Muscle layer of colon (tissue), 2 donors: Measurements from ENCODE around the gene PAN2.
A peak's percentile ranks its signal among the peaks of the same experiment; 100 is the strongest.

Source experiments
- H3K27ac ChIP-seq: one replicate; pipeline ENCODE4 v1.7.0; 2013; ENCODE audit warnings: low read depth, mild to moderate bottlenecking, low read length, moderate library complexity
- H3K27me3 ChIP-seq, 2 donors: one replicate each; pipeline ENCODE4 v1.7.0; 2013; ENCODE audit warnings: low read length in 2 of 2, mild to moderate bottlenecking in 2 of 2; ENCODE audit not compliant: insufficient read depth in 2 of 2, control insufficient read depth in 1 of 2
- H3K36me3 ChIP-seq: one replicate; pipeline ENCODE4 v1.7.0; 2013; ENCODE audit warnings: mild to moderate bottlenecking, low read length; ENCODE audit not compliant: insufficient read depth
- H3K4me1 ChIP-seq: one replicate; pipeline ENCODE4 v1.7.0; 2013; ENCODE audit warnings: mild to moderate bottlenecking, low read length; ENCODE audit not compliant: insufficient read depth
- H3K4me3 ChIP-seq, 2 donors: one replicate each; pipeline ENCODE4 v1.7.0; 2013; ENCODE audit warnings: low read length in 2 of 2, low read depth in 1 of 2, mild to moderate bottlenecking in 1 of 2, moderate library complexity in 1 of 2
- H3K9ac ChIP-seq: one replicate; pipeline ENCODE4 v1.7.0; 2013; ENCODE audit warnings: low read length
- H3K9me3 ChIP-seq: one replicate; pipeline ENCODE4 v1.7.0; 2013; ENCODE audit warnings: mild to moderate bottlenecking, low read length
- donor health status: abdominal sarcoma.
- donor health status: Adenocarcinoma of cecum.

PAN2 gene

GRCh38 chr12:56333679-56334489, at the start of gene PAN2:
Gene PAN2, minus strand, starts transcription at chr12:56334000. Its CDS starts 906 bp downstream, at chr12:56333094.
- Histone ChIP-seq H3K36me3 (no peaks in the 10 kb centered on the region), H3K27me3 (no peaks in the 10 kb centered on the region)

GRCh38 chr12:56382611-56383010, 48.8 kb upstream of the PAN2 start:
- Histone ChIP-seq H3K9me3 (no peaks in the 10 kb centered on the region), H3K4me3 (no peak overlapping the region), H3K9ac (no peak overlapping the region), H3K36me3 (no peaks in the 10 kb centered on the region), H3K4me1 (no peaks in the 10 kb centered on the region), H3K27me3 (no peaks in the 10 kb centered on the region), H3K27ac (no peak overlapping the region)

More at GRCh38 chr12:56333679-56334489, at the start of gene PAN2:
- Histone ChIP-seq H3K9me3 (no peaks in the 10 kb centered on the region), H3K4me3 (peak within 1 kb of the TSS; percentile 47 to 90), H3K4me1 (peaks cover 14% of the 10 kb centered on the region), H3K9ac (peak within 1 kb of the TSS; percentile 86), H3K27ac (peak within 1 kb of the TSS; percentile 98)

GRCh38 chr12:56377989-56378316, 44.2 kb upstream of the PAN2 start:
- Histone ChIP-seq H3K4me1 (no peaks in the 10 kb centered on the region), H3K36me3 (no peaks in the 10 kb centered on the region), H3K27ac (no peak overlapping the region), H3K9ac (no peak overlapping the region), H3K27me3 (no peaks in the 10 kb centered on the region), H3K9me3 (no peaks in the 10 kb centered on the region), H3K4me3 (no peak overlapping the region)

GRCh38 chr12:56377310-56377988, 43.6 kb upstream of the PAN2 start:
- no peaks in the 10 kb centered on the region for H3K9me3 ChIP-seq
- no peak overlapping the region for H3K27ac ChIP-seq
- H3K9ac ChIP-seq, result no peak overlapping the region

GRCh38 chr12:56375598-56376434, 42.0 kb upstream of the PAN2 start:
- no peaks in the 10 kb centered on the region for H3K9me3 ChIP-seq
- no peaks in the 10 kb centered on the region for H3K27me3 ChIP-seq
- no peaks in the 10 kb centered on the region for H3K36me3 ChIP-seq
- no peaks in the 10 kb centered on the region for H3K4me1 ChIP-seq
- H3K9ac ChIP-seq, result no peak overlapping the region
- H3K4me3 ChIP-seq, result no peak overlapping the region
- no peak overlapping the region for H3K27ac ChIP-seq

More at GRCh38 chr12:56377310-56377988, 43.6 kb upstream of the PAN2 start:
- Histone ChIP-seq H3K4me3 (no peak overlapping the region), H3K36me3 (no peaks in the 10 kb centered on the region), H3K27me3 (no peaks in the 10 kb centered on the region), H3K4me1 (no peaks in the 10 kb centered on the region)

- no peaks in the 10 kb centered on the region for H3K27me3 ChIP-seq
- H3K9me3 ChIP-seq, result no peaks in the 10 kb centered on the region
- no peak overlapping the region for H3K27ac ChIP-seq
- no peak overlapping the region for H3K4me3 ChIP-seq
- H3K36me3 ChIP-seq, result no peaks in the 10 kb centered on the region
- H3K9ac ChIP-seq, result no peak overlapping the region
- H3K4me1 ChIP-seq, result no peaks in the 10 kb centered on the region
These were observed 41.2 kb upstream of the PAN2 start for GRCh38 chr12:56374726-56375597.

GRCh38 chr12:56373515-56373914, 39.7 kb upstream of the PAN2 start:
- Histone ChIP-seq H3K27me3 (no peaks in the 10 kb centered on the region), H3K9me3 (no peaks in the 10 kb centered on the region), H3K4me1 (no peaks in the 10 kb centered on the region), H3K36me3 (no peaks in the 10 kb centered on the region), H3K27ac (no peak overlapping the region), H3K9ac (no peak overlapping the region), H3K4me3 (no peak overlapping the region)

GRCh38 chr12:56366948-56367347, 33.1 kb upstream of the PAN2 start:
- Histone ChIP-seq H3K9me3 (no peaks in the 10 kb centered on the region), H3K36me3 (no peaks in the 10 kb centered on the region), H3K9ac (no peak overlapping the region), H3K4me1 (no peaks in the 10 kb centered on the region), H3K27me3 (no peaks in the 10 kb centered on the region), H3K4me3 (no peak overlapping the region), H3K27ac (no peak overlapping the region)

GRCh38 chr12:56362130-56363059, 28.6 kb upstream of the PAN2 start, which contains the start of gene APOF:
Gene APOF, minus strand, starts transcription at chr12:56362857. Its CDS starts 112 bp downstream, at chr12:56362745.
- no peaks in the 10 kb centered on the region for H3K36me3 ChIP-seq
- no peak within 1 kb of the TSS for H3K27ac ChIP-seq
- H3K27me3 ChIP-seq, result no peaks in the 10 kb centered on the region
- H3K4me3 ChIP-seq, result no peak within 1 kb of the TSS
- peaks cover 18% of the 10 kb centered on the region for H3K4me1 ChIP-seq
- no peaks in the 10 kb centered on the region for H3K9me3 ChIP-seq
- no peak within 1 kb of the TSS for H3K9ac ChIP-seq
